WI38 (cell line): Measurements from ENCODE around the gene PSME4.
"Not testable (repeated sequence)": the region's sequence is repeated elsewhere in the genome, so short reads cannot be mapped to it uniquely, and the experiment has no call there.

Experiments used
- H3K4me3 ChIP-seq: 2 replicates; pipeline ENCODE4 v1.5.1; 2011; ENCODE audit warnings: low read depth, mild to moderate bottlenecking, control low read depth, low read length
- TF ChIP-seq, protein P1 (sequence below): IDR thresholded peaks from 2 replicates; pipeline ENCODE4 v1.5.1; 2012; ENCODE audit warnings: low read depth, mild to moderate bottlenecking, control low read depth, low read length

PSME4 gene

DNA sequence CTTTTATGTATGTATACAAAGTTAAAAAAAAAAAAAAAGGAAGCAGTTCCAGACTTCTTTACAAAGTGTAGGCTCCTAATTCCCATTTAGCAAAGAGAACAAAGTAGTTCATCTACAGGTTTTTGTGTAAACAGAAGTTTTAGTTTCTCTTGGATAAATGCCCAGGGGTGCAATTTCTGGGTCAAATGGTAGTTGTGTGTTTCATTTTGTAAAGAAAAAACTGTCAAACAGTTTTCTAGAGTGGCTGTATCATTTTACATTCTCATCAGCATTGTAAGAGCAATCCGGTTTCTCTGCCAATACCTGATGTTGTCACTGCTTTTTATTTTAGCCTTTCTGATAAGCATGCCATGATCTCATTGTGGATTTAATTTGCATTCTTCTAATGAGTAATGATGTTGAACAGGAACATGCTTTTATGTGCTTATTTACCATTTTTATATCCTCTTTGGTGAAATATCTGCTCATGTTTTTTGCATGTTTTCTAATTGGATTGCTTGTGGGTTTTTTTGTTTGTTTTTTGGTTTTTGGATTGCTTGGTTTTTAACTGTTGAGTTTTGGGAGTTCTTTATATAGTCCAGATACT is 16.6 kb upstream of the PSME4 start:
- no peak overlapping the region for H3K4me3 ChIP-seq
- TF ChIP-seq, protein P1, sequence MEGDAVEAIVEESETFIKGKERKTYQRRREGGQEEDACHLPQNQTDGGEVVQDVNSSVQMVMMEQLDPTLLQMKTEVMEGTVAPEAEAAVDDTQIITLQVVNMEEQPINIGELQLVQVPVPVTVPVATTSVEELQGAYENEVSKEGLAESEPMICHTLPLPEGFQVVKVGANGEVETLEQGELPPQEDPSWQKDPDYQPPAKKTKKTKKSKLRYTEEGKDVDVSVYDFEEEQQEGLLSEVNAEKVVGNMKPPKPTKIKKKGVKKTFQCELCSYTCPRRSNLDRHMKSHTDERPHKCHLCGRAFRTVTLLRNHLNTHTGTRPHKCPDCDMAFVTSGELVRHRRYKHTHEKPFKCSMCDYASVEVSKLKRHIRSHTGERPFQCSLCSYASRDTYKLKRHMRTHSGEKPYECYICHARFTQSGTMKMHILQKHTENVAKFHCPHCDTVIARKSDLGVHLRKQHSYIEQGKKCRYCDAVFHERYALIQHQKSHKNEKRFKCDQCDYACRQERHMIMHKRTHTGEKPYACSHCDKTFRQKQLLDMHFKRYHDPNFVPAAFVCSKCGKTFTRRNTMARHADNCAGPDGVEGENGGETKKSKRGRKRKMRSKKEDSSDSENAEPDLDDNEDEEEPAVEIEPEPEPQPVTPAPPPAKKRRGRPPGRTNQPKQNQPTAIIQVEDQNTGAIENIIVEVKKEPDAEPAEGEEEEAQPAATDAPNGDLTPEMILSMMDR = no peak

DNA sequence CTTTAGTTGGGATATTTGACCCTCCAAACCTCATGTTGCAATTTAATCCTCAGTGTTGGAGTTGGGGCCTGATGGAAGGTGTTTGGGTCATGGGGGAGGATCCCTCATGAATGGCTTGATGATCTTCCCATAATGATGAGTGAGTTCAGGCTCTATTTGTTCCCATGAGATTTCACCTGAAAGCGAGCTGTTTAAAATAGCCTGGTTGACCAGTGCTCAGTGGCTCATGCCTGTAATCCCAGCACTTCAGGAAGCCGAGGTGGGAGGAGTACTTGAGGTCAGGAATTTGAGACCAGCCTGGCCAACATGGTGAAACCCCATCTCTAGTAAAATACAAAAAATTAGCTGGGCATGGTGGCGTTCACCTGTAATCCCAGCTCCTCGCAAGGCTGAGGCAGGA is 14.9 kb upstream of the PSME4 start:
- TF ChIP-seq, protein P1 = no peak
- no peak overlapping the region for H3K4me3 ChIP-seq

DNA sequence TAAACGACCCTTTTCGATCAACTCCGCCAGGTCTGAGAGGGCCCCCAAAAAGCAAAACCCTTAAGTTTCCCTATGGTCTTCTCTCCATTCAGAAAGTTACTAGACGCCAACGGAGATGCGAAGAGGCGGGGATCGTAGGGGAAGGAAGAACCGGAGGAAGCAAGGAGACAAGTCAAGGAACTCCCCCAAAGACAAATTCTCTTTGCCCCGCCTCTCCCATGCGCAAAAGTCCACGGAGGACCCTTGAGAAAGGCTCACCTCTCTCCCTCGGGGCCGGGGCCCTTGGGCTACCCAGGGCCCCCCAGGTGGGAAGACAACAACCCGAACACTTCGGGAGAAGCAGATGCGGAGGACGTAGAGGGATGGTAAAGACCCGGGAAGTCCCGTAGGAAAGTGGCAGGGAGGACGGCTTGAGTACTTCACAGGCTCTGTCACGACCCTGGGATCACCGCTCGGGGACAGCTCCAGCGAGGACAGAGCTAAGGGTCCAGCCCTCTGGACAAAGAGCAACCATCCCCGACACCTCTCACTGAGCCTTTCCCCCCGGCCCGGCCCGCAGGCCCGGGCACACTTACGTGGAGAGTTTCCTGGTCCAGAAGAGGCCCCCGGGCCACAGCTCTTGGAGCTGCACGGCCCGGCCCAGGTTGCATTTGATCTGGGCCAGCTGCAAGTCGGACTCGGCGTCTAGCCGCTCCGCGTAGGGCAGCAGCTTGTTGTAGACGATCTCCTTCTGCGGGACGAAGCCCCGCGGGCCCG is 647 bp downstream of the PSME4 start:
- TF ChIP-seq, protein P1 = no peak
- peak overlapping the region; percentile 99 for H3K4me3 ChIP-seq

DNA sequence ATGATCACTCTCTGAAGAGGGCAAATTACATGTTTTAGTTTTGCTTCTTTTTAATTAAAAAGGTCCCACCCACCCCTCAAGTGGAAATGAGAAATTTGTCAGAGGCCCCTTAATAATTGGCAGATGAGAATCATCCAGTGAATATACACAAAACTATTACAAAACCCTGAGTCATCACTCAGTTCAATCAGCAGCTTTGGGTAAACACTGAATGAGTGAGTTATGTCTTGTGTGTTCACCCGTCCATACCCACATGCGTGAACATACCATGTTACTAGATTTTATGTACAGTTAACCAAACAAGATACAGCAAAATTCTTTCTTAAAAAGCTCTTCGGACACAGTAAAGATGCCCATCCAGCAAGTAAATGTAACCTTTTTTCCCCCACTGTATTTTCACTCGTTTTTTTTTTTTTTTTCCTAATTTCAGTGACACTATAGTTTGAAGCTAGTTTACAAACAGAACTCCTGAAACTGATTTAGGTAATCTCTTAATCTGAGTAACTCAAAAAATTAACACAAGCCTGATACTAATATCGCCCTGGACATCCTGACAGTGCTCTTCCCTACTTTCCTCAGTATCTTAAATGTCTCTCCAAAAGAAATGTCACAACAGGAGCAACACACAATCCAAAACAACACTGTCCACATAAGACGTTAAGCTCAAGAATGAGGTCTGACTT is 1.4 kb downstream of the PSME4 start:
- peak overlapping the region; percentile 99 for H3K4me3 ChIP-seq
- TF ChIP-seq, protein P1 = no peak

DNA sequence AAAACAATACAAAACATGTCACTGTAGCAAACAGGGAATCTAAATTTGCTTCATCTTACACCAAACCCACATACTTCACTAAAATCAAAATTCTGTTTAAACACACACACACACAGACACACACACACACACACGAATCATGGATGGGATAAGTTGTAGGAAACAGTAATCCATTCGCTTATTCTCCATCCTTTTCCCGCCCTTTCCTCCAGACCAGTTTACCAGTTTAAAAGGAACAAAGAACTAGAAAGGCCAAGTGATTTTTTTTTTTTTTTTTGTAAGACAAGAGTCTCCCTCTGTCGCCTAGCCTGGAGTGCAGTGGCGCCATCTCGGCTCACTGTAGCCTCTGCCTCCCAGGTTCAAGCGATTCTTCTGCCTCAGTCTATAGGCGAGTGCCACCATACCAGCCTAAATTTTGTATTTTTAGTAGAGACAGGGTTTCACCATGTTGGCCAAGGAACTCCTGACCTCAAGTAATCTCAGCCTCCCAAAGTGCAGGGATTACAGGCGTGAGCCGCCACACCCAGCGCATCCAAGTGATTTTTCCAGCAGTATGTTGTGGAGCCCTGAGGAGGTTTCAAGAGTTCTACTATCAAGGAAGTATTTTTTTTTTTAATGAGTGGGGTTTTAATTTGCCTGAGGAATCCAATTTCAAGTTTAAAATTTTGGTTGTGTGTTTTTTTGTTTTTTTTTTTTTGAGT is 5.7 kb downstream of the PSME4 start:
- no peak overlapping the region for H3K4me3 ChIP-seq
- TF ChIP-seq, protein P1 = no peak

DNA sequence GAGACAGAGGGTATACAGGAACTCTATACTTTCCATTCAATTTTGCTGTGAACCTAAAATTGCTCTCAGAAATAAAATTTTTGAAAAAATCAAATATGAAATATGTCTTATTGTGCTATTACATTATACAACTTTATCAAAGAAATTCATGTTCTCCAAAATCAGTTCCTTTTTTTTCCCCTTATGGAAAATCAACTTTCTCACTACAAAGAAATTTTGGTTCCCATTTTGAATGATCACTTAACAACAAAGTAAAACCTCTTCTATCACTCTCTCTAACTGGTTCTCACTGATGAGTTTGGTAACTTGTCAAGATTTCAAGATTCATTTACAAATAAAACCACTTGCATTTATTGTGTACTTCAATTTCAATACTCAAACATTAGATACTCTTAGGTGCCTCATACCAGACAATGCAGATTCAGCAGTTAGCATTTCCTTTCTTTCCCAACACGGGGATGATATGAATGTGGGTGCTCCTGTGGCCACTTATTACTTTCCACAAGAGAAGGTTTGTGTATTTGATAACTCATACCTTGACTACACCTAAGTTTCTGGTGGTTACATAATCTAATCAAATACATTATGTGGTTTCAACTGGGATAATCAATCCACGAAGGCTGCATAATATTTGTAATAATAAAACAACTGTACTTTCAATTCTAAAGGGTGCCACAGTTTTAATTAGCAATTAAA is 6.4 kb downstream of the PSME4 start:
- TF ChIP-seq, protein P1 = no peak

DNA sequence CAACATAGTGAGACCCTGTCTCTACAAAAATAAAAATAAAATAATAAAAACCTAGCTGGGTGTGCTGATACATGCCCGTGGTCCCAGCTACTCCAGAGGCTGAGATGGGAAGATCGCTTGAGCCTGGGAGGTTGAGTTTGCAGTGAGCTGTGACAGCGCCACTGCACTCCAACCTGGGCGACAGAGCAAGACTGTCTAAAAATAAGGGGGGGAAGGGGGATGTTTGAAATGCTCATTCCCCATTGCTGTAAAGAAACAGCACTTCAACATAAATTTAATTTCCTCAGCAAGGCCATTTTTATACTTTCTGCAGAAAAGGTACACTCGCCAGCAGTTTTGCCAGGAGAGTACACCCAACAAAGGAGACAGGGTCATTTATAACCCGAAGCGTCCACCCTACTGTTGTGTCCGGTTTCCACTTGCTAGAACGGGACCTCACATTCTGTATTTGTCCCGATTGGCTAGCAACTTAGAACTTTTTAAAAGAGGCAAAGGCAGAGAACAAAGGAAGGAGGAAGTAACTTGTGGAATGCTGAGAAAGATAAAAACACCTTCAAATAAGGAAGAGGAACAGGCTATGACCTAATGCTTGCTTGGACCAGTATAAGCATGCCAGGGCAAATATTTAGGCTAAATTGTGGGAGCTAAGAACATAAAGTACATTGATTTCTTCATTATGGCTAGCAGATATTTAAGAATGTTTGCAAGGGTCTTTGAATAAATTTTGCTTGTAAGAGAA is 9.1 kb downstream of the PSME4 start:
- not testable (repeated sequence) for H3K4me3 ChIP-seq

More for the DNA sequence above, 6.4 kb downstream of the PSME4 start:
- no peak overlapping the region for H3K4me3 ChIP-seq
